H9 (cell line): ENCODE measurements around the gene UBN2. TPM values are rescaled to one million over a fixed set of nuclear protein-coding genes. Genes with fewer than 3 reads are reported as not detected.

Experiments
- DNase-seq: peaks from one replicate; pipeline ENCODE4 v3.0.0-alpha.2; 2017
- H2AFZ ChIP-seq: one replicate; pipeline ENCODE4 v1.6.1; 2013; ENCODE audit warnings: mild to moderate bottlenecking, low read length, control low read depth, moderate library complexity
- H2AK5ac ChIP-seq: 2 replicates; pipeline ENCODE4 v1.6.1; 2013; ENCODE audit warnings: low read length, control low read depth, mixed read lengths; ENCODE audit not compliant: insufficient read length
- H2BK120ac ChIP-seq: one replicate; pipeline ENCODE4 v1.6.1; 2013; ENCODE audit warnings: low read depth, mild to moderate bottlenecking, low read length, control low read depth, inconsistent platforms; ENCODE audit not compliant: poor library complexity, severe bottlenecking
- H2BK12ac ChIP-seq: 2 replicates; pipeline ENCODE4 v1.6.1; 2013; ENCODE audit warnings: low read length, control low read depth, mixed read lengths, low read depth; ENCODE audit not compliant: insufficient read length
- H2BK15ac ChIP-seq: 2 replicates; pipeline ENCODE4 v1.6.1; 2013; ENCODE audit warnings: low read depth, low read length, control low read depth
- H2BK20ac ChIP-seq: one replicate; pipeline ENCODE4 v1.6.1; 2013; ENCODE audit warnings: low read depth, mild to moderate bottlenecking, low read length, control low read depth, inconsistent platforms; ENCODE audit not compliant: poor library complexity, severe bottlenecking
- H2BK5ac ChIP-seq: 2 replicates; pipeline ENCODE4 v1.6.1; 2013; ENCODE audit warnings: low read length, control low read depth, mixed read lengths; ENCODE audit not compliant: insufficient read length
- H3K14ac ChIP-seq: 2 replicates; pipeline ENCODE4 v1.6.1; 2013; ENCODE audit warnings: low read length, control low read depth; ENCODE audit not compliant: insufficient read depth
- H3K18ac ChIP-seq: 2 replicates; pipeline ENCODE4 v1.6.1; 2013; ENCODE audit warnings: low read depth, mild to moderate bottlenecking, mixed read lengths, low read length, control low read depth; ENCODE audit not compliant: insufficient read length
- H3K23ac ChIP-seq: 2 replicates; pipeline ENCODE4 v1.6.1; 2013; ENCODE audit warnings: low read length, control low read depth, mixed read lengths, low read depth; ENCODE audit not compliant: insufficient read length
- H3K23me2 ChIP-seq: 2 replicates; pipeline ENCODE4 v1.6.1; 2013; ENCODE audit warnings: low read depth, mild to moderate bottlenecking, mixed read lengths, low read length, control low read depth; ENCODE audit not compliant: insufficient read length, poor library complexity, severe bottlenecking
- H3K27ac ChIP-seq: 2 replicates; pipeline ENCODE4 v1.5.1; 2013; ENCODE audit warnings: low read length, control low read depth, mixed read lengths, low read depth; ENCODE audit not compliant: insufficient read length
- H3K27me3 ChIP-seq: 2 replicates; pipeline ENCODE4 v1.6.1; 2013; ENCODE audit warnings: low read length, control low read depth, inconsistent platforms; ENCODE audit not compliant: insufficient read depth
- H3K4ac ChIP-seq: 2 replicates; pipeline ENCODE4 v1.6.1; 2013; ENCODE audit warnings: low read depth, mild to moderate bottlenecking, control low read depth, inconsistent platforms, low read length, moderate library complexity
- H3K4me1 ChIP-seq: 2 replicates; pipeline ENCODE4 v1.6.1; 2013; ENCODE audit warnings: low read length, control low read depth, inconsistent platforms; ENCODE audit not compliant: insufficient read depth
- H3K4me2 ChIP-seq: 2 replicates; pipeline ENCODE4 v1.6.1; 2013; ENCODE audit warnings: low read length, control low read depth, mixed read lengths; ENCODE audit not compliant: insufficient read length, insufficient read depth
- H3K56ac ChIP-seq: 2 replicates; pipeline ENCODE4 v1.6.1; 2013; ENCODE audit warnings: low read depth, mild to moderate bottlenecking, mixed read lengths, low read length, control low read depth; ENCODE audit not compliant: insufficient read length
- H3K79me1 ChIP-seq: 2 replicates; pipeline ENCODE4 v1.6.1; 2013; ENCODE audit warnings: low read depth, mild to moderate bottlenecking, moderate library complexity, low read length, control low read depth, inconsistent platforms; ENCODE audit not compliant: insufficient read depth, poor library complexity, severe bottlenecking
- H3K79me2 ChIP-seq: 2 replicates; pipeline ENCODE4 v1.6.1; 2013; ENCODE audit warnings: low read length, control low read depth, inconsistent platforms; ENCODE audit not compliant: insufficient read depth
- H3K9ac ChIP-seq: 2 replicates; pipeline ENCODE4 v1.6.1; 2013; ENCODE audit warnings: low read length, control low read depth, mixed read lengths; ENCODE audit not compliant: insufficient read length; ENCODE audit errors: extremely low read depth
- H3K9me3 ChIP-seq: one replicate; pipeline ENCODE4 v1.6.1; 2013; ENCODE audit warnings: low read depth, low read length, inconsistent platforms; ENCODE audit not compliant: control insufficient read depth
- H3T11ph ChIP-seq: one replicate; pipeline ENCODE4 v1.6.1; 2013; ENCODE audit warnings: mild to moderate bottlenecking, low read length, control low read depth, inconsistent platforms
- H4K20me1 ChIP-seq: one replicate; pipeline ENCODE4 v1.6.1; 2013; ENCODE audit not compliant: control insufficient read depth, insufficient read length, insufficient read depth
- H4K5ac ChIP-seq: 2 replicates; pipeline ENCODE4 v1.6.1; 2013; ENCODE audit warnings: low read depth, mild to moderate bottlenecking, mixed read lengths, low read length, control low read depth; ENCODE audit not compliant: insufficient read length
- H4K8ac ChIP-seq: replicated peaks from 2 replicates; pipeline ENCODE4 v1.6.1; 2013; ENCODE audit warnings: low read length, control low read depth, mixed read lengths, low read depth; ENCODE audit not compliant: insufficient read length
- H4K91ac ChIP-seq: 2 replicates; pipeline ENCODE4 v1.6.1; 2013; ENCODE audit warnings: low read depth, mild to moderate bottlenecking, moderate library complexity, mixed read lengths, low read length, control low read depth; ENCODE audit not compliant: insufficient read length
- H3K27ac Mint-ChIP-seq, 3 experiments: 2 replicates in 2 of 3; 3 replicates in 1 of 3; pipeline ENCODE4 v1.8.0; 2020 to 2021; ENCODE audit warnings: mixed read lengths in 3 of 3, mild to moderate bottlenecking in 1 of 3, moderate library complexity in 1 of 3
- H3K27me3 Mint-ChIP-seq: 2 replicates; pipeline ENCODE4 v1.8.0; 2021; ENCODE audit warnings: low read depth, mild to moderate bottlenecking, moderate library complexity, mixed read lengths
- H3K36me3 Mint-ChIP-seq, 3 experiments: 2 replicates in 2 of 3; 3 replicates in 1 of 3; pipeline ENCODE4 v1.8.0; 2020 to 2021; ENCODE audit warnings: low read depth in 3 of 3, mixed read lengths in 3 of 3; ENCODE audit not compliant: insufficient read depth in 1 of 3
- H3K4me1 Mint-ChIP-seq, 2 experiments: 2 replicates each; pipeline ENCODE4 v1.8.0; 2020; ENCODE audit warnings: mixed read lengths in 2 of 2
- H3K4me3 Mint-ChIP-seq, 2 experiments: 2 replicates in 1 of 2; 3 replicates in 1 of 2; pipeline ENCODE4 v1.8.0; 2020 to 2021; ENCODE audit warnings: mild to moderate bottlenecking in 2 of 2, mixed read lengths in 2 of 2, moderate library complexity in 1 of 2
- H3K9me3 Mint-ChIP-seq, 2 experiments: 2 replicates in 1 of 2; 3 replicates in 1 of 2; pipeline ENCODE4 v1.8.0; 2020; ENCODE audit warnings: mild to moderate bottlenecking in 2 of 2, mixed read lengths in 2 of 2, moderate library complexity in 1 of 2
- WGBS: extraction: QIAGEN DNeasy Blood & Tissue Kit; methylation state at CpG from one replicate; pipeline ENCODE4 v1.1.7; 2013; ENCODE audit warnings: missing lambda C conversion rate, low lambda C conversion rate, mixed read lengths; ENCODE audit not compliant: insufficient read length; ENCODE audit errors: extremely low coverage; 5-methylcytosine and 5-hydroxymethylcytosine counted together
- total RNA-seq: library from RNA; stranded (reverse); gene quantifications from 2 replicates; pipeline ENCODE4 v1.2.1, GENCODE V29; 2021
- TF ChIP-seq, protein P1 (sequence below): fragments of 200-600 bp; sonication (generic); conservative IDR thresholded peaks from 3 replicates; pipeline ENCODE4 v1.8.0; 2021; ENCODE audit warnings: antibody characterized with exemption, mild to moderate bottlenecking

The UBN2 gene
- total RNA-seq, 1 experiment from 2014 or later: 27.6 TPM

DNA sequence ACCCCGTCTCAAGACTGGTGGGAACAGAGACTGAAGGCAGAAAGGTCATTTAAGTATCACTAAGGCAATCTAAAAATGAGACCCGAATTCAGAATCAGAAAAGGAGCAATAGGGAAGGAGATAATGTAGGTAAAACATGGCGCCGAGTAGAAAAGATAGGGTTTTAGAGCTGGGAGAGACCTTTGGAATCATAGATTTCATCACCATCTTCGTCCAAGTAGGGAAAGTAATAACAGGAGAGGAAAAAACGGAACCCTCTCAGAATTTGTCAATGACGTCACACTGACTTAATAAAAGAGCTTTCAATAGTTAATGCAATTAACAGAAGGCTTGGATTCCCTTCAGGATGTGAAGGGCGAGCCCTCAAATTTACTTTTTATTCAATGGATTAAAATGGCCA lies 1.0 kb upstream of the UBN2 start:
- H3K36me3 Mint-ChIP-seq: peaks cover under 1 to 4% (median 4%) of the 10 kb centered on the region in 3 experiments; a peak in 6 of 7 replicates
- H2BK15ac ChIP-seq: no peak overlapping the region
- no peak overlapping the region for H3K4ac ChIP-seq
- no peak overlapping the region for H4K5ac ChIP-seq
- no peak overlapping the region for H3K18ac ChIP-seq
- no peak overlapping the region for H2BK5ac ChIP-seq
- H3K23me2 ChIP-seq: peaks cover 7% of the 10 kb centered on the region
- H3K27ac Mint-ChIP-seq: no peak overlapping the region
- peaks cover 6 to 10% of the 10 kb centered on the region in 2 experiments for H3K9me3 Mint-ChIP-seq
- WGBS: no CpG with 5 or more reads among the region's 8 CpGs
- no peaks in the 10 kb centered on the region for H3K79me1 ChIP-seq
- no peaks in the 10 kb centered on the region for H3K4me1 ChIP-seq
- H3K4me3 Mint-ChIP-seq: peak overlapping the region; percentile 99 to 100
- H3K4me1 Mint-ChIP-seq: peaks cover 19% of the 10 kb centered on the region in 2 experiments
- no peaks in the 10 kb centered on the region for H3K27me3 ChIP-seq
- no peak overlapping the region for H3K14ac ChIP-seq
- TF ChIP-seq, protein P1, sequence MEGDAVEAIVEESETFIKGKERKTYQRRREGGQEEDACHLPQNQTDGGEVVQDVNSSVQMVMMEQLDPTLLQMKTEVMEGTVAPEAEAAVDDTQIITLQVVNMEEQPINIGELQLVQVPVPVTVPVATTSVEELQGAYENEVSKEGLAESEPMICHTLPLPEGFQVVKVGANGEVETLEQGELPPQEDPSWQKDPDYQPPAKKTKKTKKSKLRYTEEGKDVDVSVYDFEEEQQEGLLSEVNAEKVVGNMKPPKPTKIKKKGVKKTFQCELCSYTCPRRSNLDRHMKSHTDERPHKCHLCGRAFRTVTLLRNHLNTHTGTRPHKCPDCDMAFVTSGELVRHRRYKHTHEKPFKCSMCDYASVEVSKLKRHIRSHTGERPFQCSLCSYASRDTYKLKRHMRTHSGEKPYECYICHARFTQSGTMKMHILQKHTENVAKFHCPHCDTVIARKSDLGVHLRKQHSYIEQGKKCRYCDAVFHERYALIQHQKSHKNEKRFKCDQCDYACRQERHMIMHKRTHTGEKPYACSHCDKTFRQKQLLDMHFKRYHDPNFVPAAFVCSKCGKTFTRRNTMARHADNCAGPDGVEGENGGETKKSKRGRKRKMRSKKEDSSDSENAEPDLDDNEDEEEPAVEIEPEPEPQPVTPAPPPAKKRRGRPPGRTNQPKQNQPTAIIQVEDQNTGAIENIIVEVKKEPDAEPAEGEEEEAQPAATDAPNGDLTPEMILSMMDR: no peak
- H3K23ac ChIP-seq: no peak overlapping the region
- no peak overlapping the region for H2AK5ac ChIP-seq
- H4K91ac ChIP-seq: no peak overlapping the region
- no peak for DNase-seq
- H4K20me1 ChIP-seq: no peaks in the 10 kb centered on the region
- H4K8ac ChIP-seq: no peak overlapping the region
- H3K79me2 ChIP-seq: peaks cover 5% of the 10 kb centered on the region; the same call in 1 of the 2 replicates
- no peak overlapping the region for H2BK120ac ChIP-seq
- H3K9ac ChIP-seq: peak overlapping the region; percentile 5
- no peak overlapping the region for H2BK12ac ChIP-seq
- peak overlapping the region; percentile 15 for H2AFZ ChIP-seq
- no peaks in the 10 kb centered on the region for H3K27me3 Mint-ChIP-seq
- peak overlapping the region; percentile 73 for H3K4me2 ChIP-seq
- H3T11ph ChIP-seq: no peak overlapping the region
- no peak overlapping the region for H2BK20ac ChIP-seq
- H3K56ac ChIP-seq: no peak overlapping the region
- H3K9me3 ChIP-seq: no peaks in the 10 kb centered on the region
- H3K27ac ChIP-seq: no peak overlapping the region
